Testis (tissue), 2 donors: ENCODE measurements around the gene PCID2.

Experiments
- POLR2A ChIP-seq: fragments of 450-650 bp; IDR thresholded peaks from one replicate; pipeline ENCODE4 v1.6.1; 2017; ENCODE audit warnings: antibody characterized with exemption, mild to moderate bottlenecking, moderate library complexity
- TF ChIP-seq, protein P1 (sequence below), 3 experiments: fragments of 450-650 bp in 2 of 3; fragments of 200-600 bp in 1 of 3; sonication (generic) in 1 of 3; IDR thresholded peaks; one replicate each; pipeline ENCODE4 v1.5.1; 2016 to 2019; ENCODE audit warnings: antibody characterized with exemption in 3 of 3, mild to moderate bottlenecking in 2 of 3, moderate library complexity in 1 of 3

DNA sequence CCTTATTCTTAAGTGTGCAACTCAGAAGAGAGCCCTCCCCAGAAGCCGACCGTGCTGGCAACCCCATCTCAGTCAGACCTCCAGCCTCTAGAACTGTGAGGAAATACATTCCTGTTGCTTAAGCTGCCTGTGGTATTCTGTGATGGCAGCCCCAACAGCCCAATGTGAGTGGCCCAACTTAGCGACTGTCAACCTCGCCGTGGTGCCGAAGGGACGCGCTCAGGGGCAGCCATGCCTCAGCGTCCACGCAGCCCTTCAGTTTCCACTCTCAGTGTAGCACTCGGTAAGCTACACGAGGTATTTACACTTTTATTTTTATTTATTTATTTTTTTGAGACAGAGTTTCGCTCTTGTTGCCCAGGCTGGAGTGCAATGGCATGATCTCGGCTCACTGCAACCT lies 31.6 kb downstream of the PCID2 start:
- TF ChIP-seq, protein P1, sequence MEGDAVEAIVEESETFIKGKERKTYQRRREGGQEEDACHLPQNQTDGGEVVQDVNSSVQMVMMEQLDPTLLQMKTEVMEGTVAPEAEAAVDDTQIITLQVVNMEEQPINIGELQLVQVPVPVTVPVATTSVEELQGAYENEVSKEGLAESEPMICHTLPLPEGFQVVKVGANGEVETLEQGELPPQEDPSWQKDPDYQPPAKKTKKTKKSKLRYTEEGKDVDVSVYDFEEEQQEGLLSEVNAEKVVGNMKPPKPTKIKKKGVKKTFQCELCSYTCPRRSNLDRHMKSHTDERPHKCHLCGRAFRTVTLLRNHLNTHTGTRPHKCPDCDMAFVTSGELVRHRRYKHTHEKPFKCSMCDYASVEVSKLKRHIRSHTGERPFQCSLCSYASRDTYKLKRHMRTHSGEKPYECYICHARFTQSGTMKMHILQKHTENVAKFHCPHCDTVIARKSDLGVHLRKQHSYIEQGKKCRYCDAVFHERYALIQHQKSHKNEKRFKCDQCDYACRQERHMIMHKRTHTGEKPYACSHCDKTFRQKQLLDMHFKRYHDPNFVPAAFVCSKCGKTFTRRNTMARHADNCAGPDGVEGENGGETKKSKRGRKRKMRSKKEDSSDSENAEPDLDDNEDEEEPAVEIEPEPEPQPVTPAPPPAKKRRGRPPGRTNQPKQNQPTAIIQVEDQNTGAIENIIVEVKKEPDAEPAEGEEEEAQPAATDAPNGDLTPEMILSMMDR (IDR thresholded peaks at IDR 0.05), result no peak
- TF ChIP-seq POLR2A, result no peak
